Mesenchymal stem cell (in vitro differentiated cells and primary cell): ENCODE measurements around the gene SLC35A5.
A peak's percentile ranks its signal among the peaks of the same experiment; 100 is the strongest.

ENCODE experiments used
- DNase-seq: peaks from one replicate; pipeline ENCODE4 v3.0.0-alpha.2; 2013
- H2AFZ ChIP-seq: one replicate; pipeline ENCODE4 v1.6.1; 2013; ENCODE audit warnings: low read depth, mild to moderate bottlenecking, control low read depth, inconsistent platforms, low read length, moderate library complexity
- H2AK5ac ChIP-seq: 2 replicates; pipeline ENCODE4 v1.6.1; 2013; ENCODE audit warnings: low read length, moderate library complexity, mild to moderate bottlenecking, inconsistent platforms; ENCODE audit not compliant: severe bottlenecking
- H2BK120ac ChIP-seq: one replicate; pipeline ENCODE4 v1.6.1; 2013; ENCODE audit warnings: low read depth, mild to moderate bottlenecking, inconsistent platforms, low read length, moderate library complexity
- H2BK12ac ChIP-seq, 2 experiments: one replicate each; pipeline ENCODE4 v1.6.1; 2013; ENCODE audit warnings: inconsistent platforms in 2 of 2, low read length in 2 of 2, mild to moderate bottlenecking in 2 of 2, moderate library complexity in 2 of 2, control low read depth in 1 of 2
- H2BK15ac ChIP-seq: one replicate; pipeline ENCODE4 v1.6.1; 2013; ENCODE audit warnings: mild to moderate bottlenecking, low read depth, inconsistent platforms; ENCODE audit not compliant: poor library complexity, severe bottlenecking
- H2BK5ac ChIP-seq: 2 replicates; pipeline ENCODE4 v1.6.1; 2013; ENCODE audit warnings: low read depth, mild to moderate bottlenecking, low read length, control low read depth, inconsistent platforms; ENCODE audit not compliant: poor library complexity, severe bottlenecking
- H3K14ac ChIP-seq, 2 experiments: one replicate each; pipeline ENCODE4 v1.6.1; 2013; ENCODE audit warnings: inconsistent platforms in 2 of 2, low read length in 2 of 2, control low read depth in 1 of 2, mild to moderate bottlenecking in 1 of 2, moderate library complexity in 1 of 2
- H3K18ac ChIP-seq, 2 experiments: one replicate each; pipeline ENCODE4 v1.6.1; 2013; ENCODE audit warnings: inconsistent platforms in 2 of 2, low read length in 2 of 2, control low read depth in 1 of 2, low read depth in 1 of 2, mild to moderate bottlenecking in 1 of 2
- H3K23ac ChIP-seq, 2 experiments: one replicate each; pipeline ENCODE4 v1.6.1; 2013; ENCODE audit warnings: inconsistent platforms in 2 of 2, low read length in 2 of 2, mild to moderate bottlenecking in 2 of 2, moderate library complexity in 2 of 2, control low read depth in 1 of 2
- H3K27ac ChIP-seq: 2 replicates; pipeline ENCODE4 v1.5.1; 2013; ENCODE audit warnings: mild to moderate bottlenecking, moderate library complexity, low read length, control low read depth, inconsistent platforms; ENCODE audit not compliant: poor library complexity, severe bottlenecking
- H3K27me3 ChIP-seq, 2 experiments: 2 replicates each; pipeline versions ENCODE4 v1.6.1 to v1.7.0; 2013; ENCODE audit warnings: low read length in 2 of 2, mild to moderate bottlenecking in 2 of 2, moderate library complexity in 2 of 2, control low read depth in 1 of 2, inconsistent platforms in 1 of 2; ENCODE audit not compliant: control insufficient read depth in 1 of 2, insufficient read depth in 1 of 2
- H3K36me3 ChIP-seq, 2 experiments: 2 replicates each; pipeline versions ENCODE4 v1.6.1 to v1.7.0; 2013; ENCODE audit warnings: low read length in 2 of 2, control low read depth in 1 of 2, inconsistent platforms in 1 of 2, low read depth in 1 of 2, mild to moderate bottlenecking in 1 of 2; ENCODE audit not compliant: insufficient read depth in 2 of 2, control insufficient read depth in 1 of 2
- H3K4ac ChIP-seq, 2 experiments: one replicate each; pipeline ENCODE4 v1.6.1; 2013; ENCODE audit warnings: inconsistent platforms in 2 of 2, low read length in 2 of 2, mild to moderate bottlenecking in 2 of 2, moderate library complexity in 2 of 2, control low read depth in 1 of 2, low read depth in 1 of 2
- H3K4me1 ChIP-seq: 2 replicates; pipeline ENCODE4 v1.6.1; 2013; ENCODE audit warnings: low read depth, low read length, control low read depth; ENCODE audit not compliant: control insufficient read depth, insufficient read depth
- H3K4me2 ChIP-seq: 2 replicates; pipeline ENCODE4 v1.6.1; 2013; ENCODE audit warnings: low read length, mild to moderate bottlenecking, inconsistent platforms; ENCODE audit not compliant: poor library complexity, severe bottlenecking
- H3K4me3 ChIP-seq, 2 experiments: 2 replicates each; pipeline versions ENCODE4 v1.5.1 to v1.7.0; 2013; ENCODE audit warnings: low read length in 2 of 2, mild to moderate bottlenecking in 2 of 2, control low read depth in 1 of 2, low read depth in 1 of 2; ENCODE audit not compliant: insufficient read depth in 1 of 2
- H3K79me1 ChIP-seq: replicated peaks from 2 replicates; pipeline ENCODE4 v1.6.1; 2013; ENCODE audit warnings: mild to moderate bottlenecking, control low read depth, low read length, inconsistent platforms; ENCODE audit not compliant: poor library complexity, severe bottlenecking
- H3K9ac ChIP-seq: 2 replicates; pipeline ENCODE4 v1.7.0; 2013; ENCODE audit warnings: mild to moderate bottlenecking, low read length, moderate library complexity
- H3K9me3 ChIP-seq: 2 replicates; pipeline ENCODE4 v1.7.0; 2013; ENCODE audit warnings: mild to moderate bottlenecking, low read length; ENCODE audit not compliant: control insufficient read depth
- H4K8ac ChIP-seq: one replicate; pipeline ENCODE4 v1.6.1; 2013; ENCODE audit warnings: inconsistent platforms, mild to moderate bottlenecking, low read length, moderate library complexity
- H4K91ac ChIP-seq: one replicate; pipeline ENCODE4 v1.6.1; 2013; ENCODE audit warnings: mild to moderate bottlenecking, low read length, inconsistent platforms
- WGBS: methylation state at CpG from one replicate; pipeline ENCODE4 v1.1.7; 2013; ENCODE audit warnings: mixed read lengths; 5-methylcytosine and 5-hydroxymethylcytosine counted together

SLC35A5 gene

DNA sequence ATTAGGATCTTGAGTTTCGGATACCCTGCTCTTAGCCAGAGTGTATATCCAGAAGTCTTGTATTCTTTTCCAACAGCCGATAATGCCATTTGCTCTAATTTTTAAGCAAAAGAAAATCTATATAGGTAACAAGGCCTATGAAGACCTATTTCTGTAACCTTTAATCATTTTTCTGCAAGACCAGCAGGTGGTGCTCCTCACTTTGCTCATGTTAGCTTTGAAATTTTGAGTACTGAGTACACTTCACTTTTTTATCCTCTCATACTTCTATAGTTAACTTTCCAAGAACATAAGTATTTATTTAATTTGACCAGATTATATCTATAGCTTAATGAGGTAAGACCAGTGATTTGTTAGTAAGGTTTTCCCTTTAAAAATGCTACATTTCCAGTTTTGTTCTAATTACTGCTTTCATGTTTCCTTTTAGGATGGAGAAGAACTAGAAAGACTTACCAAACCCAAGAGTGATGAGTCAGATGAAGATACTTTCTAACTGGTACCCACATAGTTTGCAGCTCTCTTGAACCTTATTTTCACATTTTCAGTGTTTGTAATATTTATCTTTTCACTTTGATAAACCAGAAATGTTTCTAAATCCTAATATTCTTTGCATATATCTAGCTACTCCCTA is 20.5 kb downstream of the SLC35A5 start:
- Histone ChIP-seq H2BK15ac (no peak overlapping the region), H4K8ac (no peak overlapping the region), H3K79me1 (peaks cover 3% of the 10 kb centered on the region), H4K91ac (no peak overlapping the region), H2BK12ac (no peak overlapping the region), H3K4me2 (no peak overlapping the region), H3K4me1 (no peaks in the 10 kb centered on the region), H2BK5ac (no peak overlapping the region), H2AK5ac (no peak overlapping the region), H3K23ac (no peak overlapping the region), H3K18ac (no peak overlapping the region), H3K14ac (no peak overlapping the region), H2BK120ac (no peak overlapping the region), H3K36me3 (peaks cover 0 to 66% of the 10 kb centered on the region in 2 experiments), H3K4me3 (no peak overlapping the region), H2AFZ (no peak overlapping the region), H3K27ac (no peak overlapping the region), H3K9ac (peak overlapping the region; percentile 82), H3K4ac (no peak overlapping the region), H3K9me3 (no peaks in the 10 kb centered on the region), H3K27me3 (no peaks in the 10 kb centered on the region)
- peak; percentile 68 for DNase-seq
- WGBS, result 0% methylated on average over 1 of the region's 2 CpGs

DNA sequence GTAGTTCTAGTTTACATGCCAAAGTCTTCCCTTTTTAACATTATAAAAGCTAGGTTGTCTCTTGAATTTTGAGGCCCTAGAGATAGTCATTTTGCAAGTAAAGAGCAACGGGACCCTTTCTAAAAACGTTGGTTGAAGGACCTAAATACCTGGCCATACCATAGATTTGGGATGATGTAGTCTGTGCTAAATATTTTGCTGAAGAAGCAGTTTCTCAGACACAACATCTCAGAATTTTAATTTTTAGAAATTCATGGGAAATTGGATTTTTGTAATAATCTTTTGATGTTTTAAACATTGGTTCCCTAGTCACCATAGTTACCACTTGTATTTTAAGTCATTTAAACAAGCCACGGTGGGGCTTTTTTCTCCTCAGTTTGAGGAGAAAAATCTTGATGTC is 21.3 kb downstream of the SLC35A5 start:
- Histone ChIP-seq H4K91ac (no peak overlapping the region), H3K4me1 (no peaks in the 10 kb centered on the region), H3K27me3 (no peaks in the 10 kb centered on the region), H2BK120ac (no peak overlapping the region), H2BK15ac (no peak overlapping the region), H3K79me1 (peaks cover 3% of the 10 kb centered on the region), H3K9ac (peak overlapping the region; percentile 23), H3K23ac (no peak overlapping the region), H3K14ac (no peak overlapping the region), H2AFZ (no peak overlapping the region), H2BK5ac (no peak overlapping the region), H3K27ac (no peak overlapping the region), H2AK5ac (no peak overlapping the region), H4K8ac (no peak overlapping the region), H3K18ac (no peak overlapping the region), H3K4me3 (no peak overlapping the region), H2BK12ac (no peak overlapping the region), H3K9me3 (no peaks in the 10 kb centered on the region), H3K4me2 (no peak overlapping the region), H3K4ac (no peak overlapping the region), H3K36me3 (peaks cover 0 to 72% of the 10 kb centered on the region in 2 experiments)
- WGBS, result 65% methylated on average over 2 of the region's 3 CpGs
- DNase-seq, result no peak

DNA sequence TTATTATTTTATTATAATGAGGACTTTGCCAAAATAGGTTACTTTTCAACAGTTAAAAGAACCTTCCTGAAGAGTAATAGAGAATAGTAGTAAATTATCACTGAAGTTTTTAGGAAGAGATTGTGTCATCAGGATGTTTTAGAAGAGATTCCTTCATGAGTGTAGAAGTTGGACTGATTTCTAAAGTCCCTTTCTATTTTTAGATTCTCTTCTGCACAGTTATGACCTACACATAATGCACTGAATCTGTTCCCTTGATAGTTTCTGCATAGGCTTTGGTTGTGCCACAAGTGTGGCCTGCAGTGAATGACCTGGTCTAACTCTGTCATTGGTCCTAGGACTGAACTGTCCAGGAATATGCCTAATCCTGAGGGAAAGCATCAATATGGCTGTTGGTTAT is 23.9 kb downstream of the SLC35A5 start:
- Histone ChIP-seq H2AFZ (no peak overlapping the region), H3K9me3 (no peaks in the 10 kb centered on the region), H4K8ac (no peak overlapping the region), H3K18ac (no peak overlapping the region), H2BK15ac (no peak overlapping the region), H3K27ac (no peak overlapping the region), H3K23ac (no peak overlapping the region), H3K4ac (no peak overlapping the region), H3K36me3 (peaks cover 0 to 63% of the 10 kb centered on the region in 2 experiments), H3K4me1 (no peaks in the 10 kb centered on the region), H3K27me3 (no peaks in the 10 kb centered on the region), H4K91ac (no peak overlapping the region), H2AK5ac (no peak overlapping the region), H2BK5ac (no peak overlapping the region), H3K4me3 (no peak overlapping the region), H3K14ac (no peak overlapping the region), H3K79me1 (no peaks in the 10 kb centered on the region), H2BK120ac (no peak overlapping the region), H2BK12ac (no peak overlapping the region), H3K4me2 (no peak overlapping the region), H3K9ac (no peak overlapping the region)
- DNase-seq, result no peak

GRCh38 chr3:112587336-112587735 is 25.5 kb downstream of the SLC35A5 start:
- H4K91ac ChIP-seq, result no peak overlapping the region
- peaks cover 0 to 54% of the 10 kb centered on the region in 2 experiments for H3K36me3 ChIP-seq
- DNase-seq, result no peak
- no peak overlapping the region for H3K4me2 ChIP-seq
- no peak overlapping the region for H3K14ac ChIP-seq
- no peak overlapping the region for H2AK5ac ChIP-seq
- H2BK12ac ChIP-seq, result no peak overlapping the region
- no peaks in the 10 kb centered on the region for H3K79me1 ChIP-seq
- H3K4me3 ChIP-seq, result no peak overlapping the region
- H2BK120ac ChIP-seq, result no peak overlapping the region
- no peak overlapping the region for H2BK5ac ChIP-seq
- no peak overlapping the region for H3K27ac ChIP-seq
- H3K9ac ChIP-seq, result no peak overlapping the region
- H2BK15ac ChIP-seq, result no peak overlapping the region
- no peak overlapping the region for H3K23ac ChIP-seq
- no peaks in the 10 kb centered on the region for H3K27me3 ChIP-seq
- no peaks in the 10 kb centered on the region for H3K4me1 ChIP-seq
- no peak overlapping the region for H3K18ac ChIP-seq
- H3K9me3 ChIP-seq, result no peaks in the 10 kb centered on the region
- H4K8ac ChIP-seq, result no peak overlapping the region
- H3K4ac ChIP-seq, result no peak overlapping the region
- no peak overlapping the region for H2AFZ ChIP-seq
- WGBS, result no CpG with 5 or more reads among the region's 1 CpG
